Chondrocyte (in vitro differentiated cells): ENCODE measurements around the gene PTPRE. TPM values are rescaled to one million over a fixed set of nuclear protein-coding genes. Genes with fewer than 3 reads are reported as not detected.

Source experiments
- DNase-seq: peaks from one replicate; pipeline ENCODE4 v3.0.0; 2021; ENCODE audit warnings: mixed read lengths, low spot score
- H3K27ac Mint-ChIP-seq: one replicate; pipeline ENCODE4 v1.8.0; 2021; ENCODE audit warnings: mild to moderate bottlenecking, moderate library complexity, mixed read lengths; ENCODE audit not compliant: unreplicated experiment
- H3K27me3 Mint-ChIP-seq: 2 replicates; pipeline ENCODE4 v1.8.0; 2021; ENCODE audit warnings: low read depth, mixed read lengths
- H3K36me3 Mint-ChIP-seq: 2 replicates; pipeline ENCODE4 v1.8.0; 2021; ENCODE audit warnings: low read depth, mixed read lengths
- H3K4me1 Mint-ChIP-seq: 2 replicates; pipeline ENCODE4 v1.8.0; 2021; ENCODE audit warnings: low read depth, mild to moderate bottlenecking, mixed read lengths
- H3K4me3 Mint-ChIP-seq: one replicate; pipeline ENCODE4 v1.8.0; 2021; ENCODE audit warnings: mild to moderate bottlenecking, moderate library complexity, mixed read lengths; ENCODE audit not compliant: unreplicated experiment
- H3K9me3 Mint-ChIP-seq: 2 replicates; pipeline ENCODE4 v1.8.0; 2021; ENCODE audit warnings: low read depth, mixed read lengths
- total RNA-seq: library from RNA; stranded (reverse); gene quantifications from 3 replicates; pipeline ENCODE4 v1.2.1, GENCODE V29; 2021
- TF ChIP-seq, protein P1 (sequence below): fragments of 200-600 bp; sonication (generic); IDR thresholded peaks from 2 replicates; pipeline ENCODE4 v1.5.0; 2021; ENCODE audit warnings: antibody characterized with exemption, mild to moderate bottlenecking, moderate library complexity

The PTPRE gene
- total RNA-seq, 1 donor from 2014 or later = 6.2 TPM

DNA sequence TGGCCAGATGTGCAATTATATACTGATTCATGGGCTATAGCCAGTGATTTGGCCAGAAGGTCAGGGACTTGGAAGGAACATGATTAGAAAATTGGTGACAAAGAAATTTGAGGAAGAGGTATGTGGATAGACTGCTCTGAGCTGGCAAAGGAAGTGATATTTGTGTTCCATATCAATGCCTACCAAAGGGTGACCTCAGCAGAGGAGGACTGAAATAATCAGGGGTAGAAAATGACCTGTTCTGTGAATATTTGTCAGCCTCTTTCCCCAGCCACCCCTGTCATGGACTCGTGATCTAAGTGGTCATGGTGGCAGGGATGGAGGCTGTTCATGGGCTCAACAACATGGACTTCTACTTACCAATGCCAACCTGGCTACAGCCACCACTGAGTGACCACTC lies 47.0 kb downstream of the PTPRE start:
- Mint-ChIP-seq H3K27me3 (no peaks in the 10 kb centered on the region), H3K9me3 (peaks cover 17% of the 10 kb centered on the region), H3K27ac (no peak overlapping the region), H3K36me3 (peaks cover 1% of the 10 kb centered on the region), H3K4me3 (no peak overlapping the region), H3K4me1 (no peaks in the 10 kb centered on the region)
- no peak for DNase-seq
- TF ChIP-seq, protein P1, sequence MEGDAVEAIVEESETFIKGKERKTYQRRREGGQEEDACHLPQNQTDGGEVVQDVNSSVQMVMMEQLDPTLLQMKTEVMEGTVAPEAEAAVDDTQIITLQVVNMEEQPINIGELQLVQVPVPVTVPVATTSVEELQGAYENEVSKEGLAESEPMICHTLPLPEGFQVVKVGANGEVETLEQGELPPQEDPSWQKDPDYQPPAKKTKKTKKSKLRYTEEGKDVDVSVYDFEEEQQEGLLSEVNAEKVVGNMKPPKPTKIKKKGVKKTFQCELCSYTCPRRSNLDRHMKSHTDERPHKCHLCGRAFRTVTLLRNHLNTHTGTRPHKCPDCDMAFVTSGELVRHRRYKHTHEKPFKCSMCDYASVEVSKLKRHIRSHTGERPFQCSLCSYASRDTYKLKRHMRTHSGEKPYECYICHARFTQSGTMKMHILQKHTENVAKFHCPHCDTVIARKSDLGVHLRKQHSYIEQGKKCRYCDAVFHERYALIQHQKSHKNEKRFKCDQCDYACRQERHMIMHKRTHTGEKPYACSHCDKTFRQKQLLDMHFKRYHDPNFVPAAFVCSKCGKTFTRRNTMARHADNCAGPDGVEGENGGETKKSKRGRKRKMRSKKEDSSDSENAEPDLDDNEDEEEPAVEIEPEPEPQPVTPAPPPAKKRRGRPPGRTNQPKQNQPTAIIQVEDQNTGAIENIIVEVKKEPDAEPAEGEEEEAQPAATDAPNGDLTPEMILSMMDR = no peak

DNA sequence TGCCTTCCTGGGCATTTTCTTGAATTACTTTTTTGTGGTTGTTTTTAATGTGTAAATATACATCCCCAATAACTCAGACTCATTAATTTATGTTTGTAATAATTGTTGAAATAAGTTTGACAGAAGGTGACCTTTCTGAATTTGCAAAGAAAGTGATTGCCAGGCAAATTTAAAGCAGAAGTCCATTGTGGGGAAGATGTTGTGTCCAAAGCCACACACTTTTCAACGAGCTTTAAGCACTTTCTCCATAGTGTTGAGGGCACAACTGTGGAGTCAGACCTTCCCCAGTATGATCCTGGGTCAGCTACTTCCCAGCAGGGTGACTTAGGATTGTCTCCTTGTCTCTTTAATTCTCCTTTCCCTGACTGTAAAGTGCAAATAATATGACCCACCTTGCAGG lies 52.5 kb downstream of the PTPRE start:
- TF ChIP-seq, protein P1 = no peak
- H3K4me3 Mint-ChIP-seq = no peak overlapping the region
- H3K27ac Mint-ChIP-seq = no peak overlapping the region
- peaks cover 17% of the 10 kb centered on the region for H3K9me3 Mint-ChIP-seq
- no peaks in the 10 kb centered on the region for H3K27me3 Mint-ChIP-seq
- peaks cover 1% of the 10 kb centered on the region for H3K36me3 Mint-ChIP-seq
- H3K4me1 Mint-ChIP-seq = no peaks in the 10 kb centered on the region
- no peak for DNase-seq

DNA sequence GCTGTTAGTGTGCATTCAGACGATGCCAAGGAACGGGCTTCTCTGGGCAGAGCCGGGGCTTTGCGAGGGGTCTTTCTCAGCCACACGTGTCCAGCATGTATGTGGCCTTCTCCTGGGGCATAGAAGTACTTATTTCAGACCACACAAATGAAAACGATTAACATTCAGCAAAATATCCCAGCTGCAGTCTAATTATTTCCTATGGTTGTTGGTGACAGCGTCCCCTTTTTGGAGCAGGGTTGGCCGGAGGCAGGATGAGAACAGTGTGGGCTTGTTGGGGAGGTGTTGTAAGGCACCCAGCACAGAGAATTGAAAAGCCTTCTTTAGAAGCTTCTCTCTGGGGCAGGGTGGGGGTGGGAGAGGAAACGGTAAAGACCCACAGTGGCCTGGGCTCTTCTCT lies 54.2 kb downstream of the PTPRE start:
- Mint-ChIP-seq H3K9me3 (peaks cover 13% of the 10 kb centered on the region), H3K27ac (no peak overlapping the region), H3K4me1 (no peaks in the 10 kb centered on the region), H3K27me3 (no peaks in the 10 kb centered on the region), H3K36me3 (no peaks in the 10 kb centered on the region), H3K4me3 (no peak overlapping the region)
- TF ChIP-seq, protein P1 = no peak
- DNase-seq = no peak

DNA sequence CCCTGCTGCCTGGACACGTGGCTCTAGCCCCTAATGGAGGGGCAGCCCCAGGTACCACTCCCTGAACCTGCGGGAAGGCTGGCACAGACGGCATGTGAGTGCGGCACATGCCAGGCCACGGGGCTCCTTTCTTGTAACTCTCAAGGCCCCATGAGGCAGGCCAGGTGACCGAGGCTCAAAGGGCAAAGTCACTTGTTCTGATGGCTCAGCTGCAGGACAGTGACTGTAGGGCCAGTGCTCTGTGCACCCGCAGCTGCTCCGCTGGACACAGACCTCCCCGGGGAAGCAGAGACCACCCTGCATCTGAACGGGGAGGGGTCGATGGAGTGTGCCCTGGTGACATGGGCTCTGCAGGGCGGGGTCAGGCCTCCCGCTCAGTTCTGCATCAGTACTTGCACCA lies 55.3 kb downstream of the PTPRE start:
- TF ChIP-seq, protein P1 = no peak
- Mint-ChIP-seq H3K36me3 (no peaks in the 10 kb centered on the region), H3K4me3 (no peak overlapping the region), H3K27me3 (no peaks in the 10 kb centered on the region), H3K4me1 (no peaks in the 10 kb centered on the region), H3K27ac (no peak overlapping the region), H3K9me3 (peaks cover 3% of the 10 kb centered on the region)
- DNase-seq = no peak

DNA sequence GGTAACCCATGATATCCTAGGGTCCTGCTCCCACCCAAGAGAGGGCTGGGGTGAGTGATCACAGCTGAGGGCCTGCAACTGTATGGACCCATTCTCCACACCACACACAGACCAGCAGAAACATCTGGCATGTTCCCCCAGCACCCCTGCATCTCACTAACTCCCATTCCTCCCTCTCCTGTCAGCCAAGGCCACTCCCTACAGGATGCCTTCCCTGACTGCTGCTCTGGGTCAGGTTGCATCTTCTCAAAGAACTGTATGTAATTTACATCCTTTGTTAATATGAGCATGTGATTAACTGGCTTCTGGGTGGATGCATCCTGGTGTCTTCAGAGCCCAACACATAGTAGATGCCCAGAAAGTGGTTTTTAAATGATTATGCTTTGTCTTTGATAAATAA lies 56.2 kb downstream of the PTPRE start:
- H3K27ac Mint-ChIP-seq = no peak overlapping the region
- no peaks in the 10 kb centered on the region for H3K4me1 Mint-ChIP-seq
- H3K9me3 Mint-ChIP-seq = no peaks in the 10 kb centered on the region
- TF ChIP-seq, protein P1 = no peak
- no peak overlapping the region for H3K4me3 Mint-ChIP-seq
- no peaks in the 10 kb centered on the region for H3K27me3 Mint-ChIP-seq
- no peaks in the 10 kb centered on the region for H3K36me3 Mint-ChIP-seq
- no peak for DNase-seq
